Stimulated activated CD8-positive, alpha-beta memory T cell treated with anti-CD3 and anti-CD28 coated beads, Interleukin-4, amount 100 ng/mL, for 24 hours (primary cell): ENCODE measurements around the gene IGF2BP2.
"Not testable (repeated sequence)": the region's sequence is repeated elsewhere in the genome, so short reads cannot be mapped to it uniquely, and the experiment has no call there.

ENCODE experiments used
- DNase-seq: peaks from one replicate; pipeline ENCODE4 v3.0.0-alpha.2; 2020; ENCODE audit warnings: low read depth

Gene IGF2BP2

DNA sequence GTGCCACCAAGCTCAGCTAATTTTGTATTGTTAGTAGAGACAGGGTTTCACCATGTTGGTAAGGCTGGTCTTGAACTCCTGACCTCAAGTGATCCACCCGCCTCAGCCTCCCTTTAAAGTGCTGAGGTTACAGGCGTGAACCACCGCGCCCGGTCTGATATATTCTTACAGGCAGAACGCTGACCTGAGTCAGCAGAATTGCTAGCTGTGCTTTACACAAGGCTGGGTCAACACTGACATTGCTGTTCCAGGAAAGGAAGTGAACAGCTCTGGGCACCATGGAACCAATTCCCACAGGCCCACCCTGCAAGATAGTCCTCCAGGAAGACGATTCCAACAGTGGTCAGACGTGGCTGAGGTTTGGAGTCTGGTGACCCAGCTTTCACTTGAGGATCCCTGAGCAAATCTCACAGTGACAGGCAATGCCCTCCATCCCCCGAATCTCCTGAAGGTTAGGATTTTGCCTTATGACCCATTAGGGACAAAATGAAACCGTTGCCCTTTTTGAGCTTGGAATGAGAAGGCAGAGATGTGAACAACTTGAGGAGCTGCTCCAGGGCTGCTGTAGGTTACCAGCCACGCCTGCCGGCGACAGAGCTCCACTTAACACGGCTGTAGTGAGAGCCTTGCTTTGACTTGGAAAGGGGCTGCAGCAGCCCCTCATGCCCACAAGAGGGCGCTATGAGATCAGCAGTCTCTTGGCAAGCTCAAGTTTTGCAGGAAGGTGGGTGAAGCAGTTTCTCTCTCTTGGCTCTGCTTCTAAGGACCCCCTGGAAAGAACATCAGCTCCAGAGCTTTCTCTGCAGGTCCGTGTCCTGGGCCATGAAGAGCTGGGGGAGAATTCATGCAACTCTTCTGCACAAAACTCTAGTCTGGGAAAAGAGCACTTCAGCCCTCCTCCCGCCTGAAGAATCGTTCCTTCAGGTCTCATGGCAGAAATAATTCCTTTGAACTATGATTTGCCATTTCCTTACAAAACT is 164.6 kb downstream of the IGF2BP2 start:
- DNase-seq = peak; percentile 37

DNA sequence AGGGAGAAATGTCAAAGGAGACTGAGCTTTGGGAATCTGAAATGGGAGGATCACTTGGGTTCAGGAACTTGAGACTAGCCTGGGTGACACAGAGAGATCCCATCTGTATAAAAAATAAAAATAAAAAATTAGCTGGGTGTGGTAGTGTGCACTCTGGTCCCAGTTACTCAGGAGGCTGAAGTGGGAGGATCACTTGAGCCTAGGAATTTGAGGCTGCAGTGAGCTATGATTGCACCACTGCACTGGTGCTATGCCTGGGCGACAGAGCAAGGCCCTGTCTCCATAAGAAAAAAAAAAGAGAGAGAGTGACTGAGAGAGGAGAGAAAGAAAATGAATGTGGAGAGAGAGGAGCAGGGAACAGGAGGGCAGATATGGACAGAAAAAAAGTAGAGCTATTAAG is 165.9 kb downstream of the IGF2BP2 start:
- no peak for DNase-seq

DNA sequence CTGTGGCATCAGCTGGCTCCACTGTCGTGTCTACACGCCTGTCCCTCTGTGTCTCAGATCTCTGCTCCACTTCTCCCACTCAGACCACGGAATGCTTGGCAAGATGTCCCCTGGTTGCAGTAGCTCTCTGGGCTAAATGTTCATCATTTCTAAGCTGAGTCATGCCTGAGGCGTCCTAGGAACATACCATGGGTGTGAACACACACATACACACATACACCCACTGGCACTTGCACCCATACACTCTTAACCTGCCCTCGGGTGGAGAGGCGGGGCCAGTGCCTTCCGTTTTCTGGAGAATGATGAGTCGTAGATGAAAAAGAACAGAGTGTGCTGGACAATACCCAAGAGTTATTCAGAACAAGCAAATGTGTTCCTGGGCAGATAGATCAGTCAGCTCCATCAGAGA is 166.3 kb downstream of the IGF2BP2 start:
- DNase-seq = no peak

GRCh38 chr3:185657691-185658503 is 166.9 kb downstream of the IGF2BP2 start:
- DNase-seq = no peak

DNA sequence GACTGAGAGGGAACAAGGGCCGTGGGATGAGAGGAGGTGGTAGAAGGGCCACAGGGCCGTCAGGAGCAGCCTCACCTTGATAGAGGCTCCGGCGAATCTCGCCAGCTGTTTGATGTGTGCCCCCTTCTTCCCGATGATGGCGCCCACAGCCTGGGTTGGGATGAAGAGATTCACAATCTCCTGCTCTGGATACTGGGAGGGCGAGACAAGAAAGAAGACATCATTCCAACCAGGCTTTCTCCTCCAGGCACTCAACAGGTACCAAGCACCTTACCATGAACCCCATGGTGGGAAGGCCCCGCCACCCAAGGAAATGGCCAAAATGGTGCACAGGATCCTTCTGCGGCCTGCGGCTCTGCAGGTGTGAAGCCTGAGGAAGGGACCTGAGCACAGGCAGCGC is 167.6 kb downstream of the IGF2BP2 start:
- no peak for DNase-seq

GRCh38 chr3:185656321-185656840 is 168.5 kb downstream of the IGF2BP2 start:
- no peak for DNase-seq

DNA sequence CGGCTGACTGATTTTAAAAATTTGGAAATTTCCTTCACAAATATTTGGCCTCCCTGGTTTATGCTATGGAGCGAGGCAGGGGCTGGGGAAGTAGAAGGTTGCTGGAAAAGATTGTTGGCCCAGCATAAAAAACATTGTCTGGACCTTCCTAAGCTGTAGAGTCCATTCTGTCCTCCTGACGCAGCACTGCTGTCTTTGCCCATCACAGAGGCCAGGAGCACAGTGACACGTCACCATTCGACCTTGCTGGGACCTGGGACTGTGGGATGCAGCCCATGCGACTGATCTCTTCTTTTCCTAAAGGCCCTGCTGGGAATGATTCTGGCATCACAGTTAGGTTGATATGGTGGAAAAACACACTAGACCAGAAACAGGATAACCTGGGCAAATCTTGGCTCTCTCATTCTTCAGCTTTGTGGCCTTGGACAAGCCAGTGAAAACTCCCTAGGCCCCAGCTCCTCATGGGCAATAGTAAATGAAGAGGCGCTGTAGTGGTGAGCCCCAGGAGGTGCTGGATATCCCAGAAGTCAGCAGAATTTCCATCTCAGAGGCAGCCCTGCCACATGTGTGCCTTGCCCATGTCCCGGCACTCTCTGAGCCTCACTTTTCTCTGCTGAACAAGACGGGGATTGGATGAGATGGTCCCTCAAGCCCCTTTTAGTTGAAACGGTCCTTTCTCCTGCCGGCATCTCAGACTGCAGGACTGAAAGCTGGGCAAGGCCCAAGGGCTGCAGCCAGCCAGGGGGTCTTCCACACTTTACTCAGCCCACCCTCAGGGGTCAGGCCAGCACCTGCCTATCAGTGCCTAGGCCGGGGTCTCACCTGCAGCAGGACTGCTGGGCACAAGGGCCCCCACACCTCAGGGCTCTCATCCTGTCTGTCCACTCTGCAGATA is 169.2 kb downstream of the IGF2BP2 start:
- no peak for DNase-seq

- DNase-seq = no peak
Observed at GRCh38 chr3:185654758-185655145, 170.1 kb downstream of the IGF2BP2 start.

DNA sequence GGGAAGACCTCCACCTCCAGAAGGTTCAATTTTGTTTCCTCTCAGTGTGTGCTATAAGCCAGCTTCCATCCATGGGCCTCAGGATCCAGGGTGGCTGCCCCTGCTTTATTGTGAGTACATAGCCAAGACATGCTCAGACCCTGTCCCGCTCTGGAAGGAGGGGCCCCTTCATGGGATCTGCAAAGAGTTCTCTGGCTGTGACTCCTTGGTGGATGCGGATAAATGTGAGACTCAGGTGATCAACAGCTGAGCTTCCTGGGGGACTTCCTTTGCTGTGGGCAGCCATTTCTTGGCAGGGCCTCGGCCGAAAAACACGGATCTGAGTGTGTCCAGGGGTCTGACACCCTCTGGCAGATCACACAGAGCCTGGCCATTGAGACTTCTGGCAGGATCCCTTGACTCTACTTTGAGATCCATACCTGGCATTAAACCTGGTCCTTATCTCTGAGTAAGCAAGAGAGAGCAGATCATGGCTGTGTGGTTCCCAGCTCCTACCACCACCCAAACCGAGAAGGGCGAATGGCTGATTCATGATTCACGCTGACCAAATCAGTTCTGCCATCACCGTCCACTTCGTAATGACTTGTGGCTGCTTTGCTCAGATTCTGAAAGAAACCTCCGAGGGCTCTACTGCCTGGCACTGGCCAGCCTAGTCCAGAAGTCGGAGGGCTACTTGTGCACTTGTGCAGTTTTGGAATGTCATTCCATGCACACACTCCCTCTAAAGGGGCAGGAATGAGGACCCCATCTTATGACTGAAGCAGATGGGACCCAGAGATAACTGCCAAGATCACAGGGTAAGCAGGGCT is 170.7 kb downstream of the IGF2BP2 start:
- DNase-seq = no peak

GRCh38 chr3:185651971-185652370 is 172.9 kb downstream of the IGF2BP2 start:
- no peak for DNase-seq

GRCh38 chr3:185649414-185649813 is 175.4 kb downstream of the IGF2BP2 start:
- no peak for DNase-seq

- no peak for DNase-seq
Observed at GRCh38 chr3:185648396-185648795, 176.4 kb downstream of the IGF2BP2 start.

DNA sequence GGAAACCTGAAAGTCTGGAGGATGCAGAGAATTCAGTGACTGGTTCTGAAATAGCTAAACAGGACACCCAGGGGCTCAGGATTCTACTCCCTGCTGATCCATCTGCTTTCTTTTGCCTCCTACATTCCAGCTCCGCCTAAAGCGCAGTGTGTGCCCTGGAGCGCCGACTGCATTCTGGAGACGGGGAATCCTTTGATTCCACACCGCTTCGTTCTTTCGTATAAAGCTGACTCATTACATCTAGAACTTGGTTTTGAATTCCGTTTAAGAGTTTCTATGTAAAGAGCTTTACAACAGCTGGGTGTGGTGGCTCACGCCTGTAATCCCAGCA is 177.0 kb downstream of the IGF2BP2 start:
- no peak for DNase-seq

DNA sequence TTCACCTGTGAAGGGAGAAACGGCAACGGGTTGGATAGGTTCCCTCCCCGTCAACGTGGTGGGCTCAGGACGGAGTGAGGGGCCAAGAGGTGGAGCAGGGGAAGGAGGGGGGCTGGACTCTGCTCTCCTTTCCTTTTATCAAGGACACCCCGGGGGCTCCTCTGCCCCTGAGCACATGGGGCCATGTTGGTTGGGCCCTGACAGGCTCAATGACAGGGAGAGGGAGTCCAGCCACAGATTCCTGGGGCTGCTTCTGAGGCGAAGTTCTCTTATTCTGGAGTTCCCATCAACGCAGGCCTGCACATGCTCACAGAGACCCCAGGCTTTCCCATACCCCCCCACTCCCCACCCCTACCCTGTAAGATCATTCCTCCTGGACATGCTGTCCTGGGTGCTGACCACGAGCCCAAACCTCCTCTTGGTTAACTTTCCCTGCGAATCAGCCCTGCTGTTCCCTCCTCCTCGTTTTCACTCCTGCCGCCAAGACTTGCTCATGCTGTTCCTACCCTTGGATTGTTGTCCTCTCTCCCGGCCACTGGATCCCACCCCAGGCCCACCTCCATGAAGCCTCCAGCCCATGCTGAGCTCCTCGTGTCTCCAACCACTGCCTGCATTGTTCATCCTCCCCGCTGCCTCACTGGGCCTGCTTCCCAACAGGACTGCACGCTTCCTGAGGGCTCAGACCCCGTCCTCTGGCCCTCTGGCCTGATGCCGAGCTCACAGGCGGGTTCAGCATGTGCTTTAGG is 177.5 kb downstream of the IGF2BP2 start:
- no peak for DNase-seq

DNA sequence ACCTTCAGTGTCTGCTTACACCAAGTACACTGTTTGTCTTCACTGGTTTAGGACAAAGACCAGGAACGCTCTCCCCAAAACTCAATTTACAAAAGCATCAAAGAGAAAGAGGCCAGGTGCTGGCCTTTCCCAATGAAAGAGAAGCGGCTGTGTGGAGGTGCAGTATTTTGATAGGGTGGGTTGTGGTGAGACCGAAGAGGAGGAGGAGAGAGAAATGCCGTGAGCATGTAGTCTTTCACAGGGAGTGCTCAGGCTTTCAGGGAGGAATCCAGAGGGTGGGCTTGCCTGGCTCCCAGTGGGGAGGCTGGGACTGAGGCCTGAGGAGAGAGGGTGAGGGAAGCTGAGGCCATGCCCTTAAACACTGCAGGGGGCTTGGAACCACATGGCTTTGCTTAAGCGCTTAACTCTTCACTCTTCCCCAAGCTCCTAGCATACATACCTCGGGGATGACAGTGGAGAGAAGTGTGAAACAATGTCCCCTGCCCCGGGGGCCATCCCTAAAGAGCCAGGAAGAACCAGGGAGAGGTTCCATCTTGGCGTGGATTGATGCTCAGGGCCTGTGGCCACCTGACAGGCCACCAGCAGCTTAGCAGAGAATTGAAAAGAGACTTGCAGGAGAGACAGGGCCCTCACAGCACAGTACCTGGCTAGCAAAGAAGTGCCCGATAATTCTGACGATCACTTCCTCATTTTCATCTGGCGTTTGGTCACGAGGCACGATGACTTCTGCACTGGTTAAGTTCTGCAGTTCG is 178.3 kb downstream of the IGF2BP2 start:
- no peak for DNase-seq

DNA sequence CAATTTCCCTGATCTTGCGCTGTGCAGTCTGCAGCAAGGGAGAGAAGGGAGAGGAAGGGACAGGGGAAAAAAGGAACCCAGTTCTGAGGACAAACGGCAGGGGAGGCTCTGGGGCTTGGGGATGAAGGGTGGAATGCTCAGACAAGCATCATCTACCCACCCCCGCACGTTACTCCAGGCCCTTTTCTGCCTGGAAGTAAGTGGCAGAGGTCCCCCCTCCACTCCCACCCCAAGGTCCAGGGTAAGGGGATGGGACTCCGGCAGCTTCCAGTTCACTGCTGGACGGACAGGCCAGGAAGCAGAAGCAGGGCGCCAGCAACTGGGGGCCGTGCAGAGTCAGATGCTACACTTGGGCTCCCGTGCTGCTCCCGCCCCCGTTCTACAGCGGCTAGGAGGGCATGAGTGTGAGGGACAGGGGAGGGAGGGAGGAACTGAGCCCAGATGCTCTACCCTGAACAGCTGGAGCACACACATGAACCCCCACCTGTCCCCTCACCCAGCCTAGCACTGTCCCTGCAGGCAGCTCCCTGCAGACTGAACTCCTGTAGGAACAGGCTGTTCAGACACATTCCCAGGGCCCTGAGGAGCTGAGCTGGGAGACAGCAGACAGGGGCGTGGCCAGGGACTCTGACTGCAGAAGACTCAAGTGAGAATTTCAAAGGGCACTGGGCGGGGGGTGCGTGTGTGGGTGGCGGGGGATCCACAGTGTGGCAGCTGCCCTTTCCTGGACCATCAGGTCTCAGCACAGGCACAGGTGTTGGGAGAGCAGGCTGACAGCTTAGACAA is 179.1 kb downstream of the IGF2BP2 start:
- DNase-seq = no peak

DNA sequence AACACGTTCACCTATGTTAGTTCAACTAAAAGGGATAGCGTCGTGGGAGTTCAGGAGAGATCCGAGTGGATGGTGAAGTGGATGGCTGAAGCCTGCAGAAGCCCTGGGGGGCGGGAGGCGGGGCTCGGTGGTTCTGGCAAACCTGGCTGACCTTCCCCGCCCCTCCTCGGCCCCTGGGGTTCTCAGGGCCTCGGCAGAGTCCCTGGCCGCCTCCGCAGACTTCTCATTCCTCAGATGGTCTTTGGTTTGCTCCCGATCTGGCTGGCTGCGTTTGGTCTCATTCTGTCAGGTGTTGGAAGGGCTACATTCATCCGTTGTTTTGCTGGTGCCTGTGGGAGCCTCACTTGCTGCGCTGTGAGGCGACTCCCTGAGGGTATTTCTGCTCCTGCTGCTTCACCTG is 179.7 kb downstream of the IGF2BP2 start:
- DNase-seq = not testable (repeated sequence)

DNA sequence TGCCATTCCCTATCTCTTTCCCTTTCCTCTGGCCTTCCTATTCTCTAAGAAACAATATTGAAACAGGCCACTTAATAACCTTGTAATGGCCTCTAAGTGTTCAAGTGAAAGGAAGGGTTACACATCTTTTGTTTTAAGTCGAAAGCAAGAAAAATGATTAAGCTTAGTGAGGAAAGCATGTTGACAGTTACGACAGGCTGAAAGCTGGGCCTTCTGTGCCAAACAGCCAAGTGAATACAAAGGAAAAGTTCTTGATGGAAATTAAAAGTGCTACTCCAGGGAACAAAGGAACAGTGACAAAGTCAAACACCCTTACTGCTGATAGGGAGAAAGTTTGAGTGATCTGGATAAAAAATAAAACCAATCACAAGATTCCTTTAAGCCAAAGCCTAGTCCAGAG is 184.5 kb downstream of the IGF2BP2 start:
- no peak for DNase-seq
